GM23338 (cell line): ENCODE results near the gene PTPRB. TPM values are rescaled to one million over a fixed set of nuclear protein-coding genes. Genes with fewer than 3 reads are reported as not detected.

ENCODE experiments used
- ATAC-seq: fragments of 200-7000 bp; cut with Tn5 transposase; 3 replicates; pipeline ENCODE4 v1.9.1; 2020
- DNase-seq: peaks from one replicate; pipeline ENCODE4 v3.0.0-alpha.2; 2015; ENCODE audit warnings: low spot score
- H2AFZ ChIP-seq: fragments of 200-600 bp; sonication (generic); 2 replicates; pipeline ENCODE4 v1.8.0; 2016; ENCODE audit warnings: antibody characterized with exemption, mild to moderate bottlenecking, moderate library complexity
- H3F3A ChIP-seq: fragments of 200-600 bp; sonication (generic); replicated peaks from 2 replicates; pipeline ENCODE4 v1.8.0; 2017; ENCODE audit warnings: antibody characterized with exemption, mixed run types, low read depth
- H3K27ac ChIP-seq: fragments of 200-600 bp; sonication (generic); 2 replicates; pipeline ENCODE4 v1.6.1; 2016; ENCODE audit warnings: low read depth
- H3K27me3 ChIP-seq: fragments of 200-600 bp; sonication (generic); 2 replicates; pipeline ENCODE4 v1.8.0; 2016; ENCODE audit warnings: mild to moderate bottlenecking, mixed run types, moderate library complexity; ENCODE audit not compliant: insufficient read depth
- H3K36me3 ChIP-seq: fragments of 200-600 bp; sonication (generic); 2 replicates; pipeline ENCODE4 v1.8.0; 2016; ENCODE audit warnings: mild to moderate bottlenecking; ENCODE audit not compliant: insufficient read depth
- H3K4me1 ChIP-seq: fragments of 200-600 bp; sonication (generic); 2 replicates; pipeline ENCODE4 v1.8.0; 2016; ENCODE audit warnings: mild to moderate bottlenecking, moderate library complexity; ENCODE audit not compliant: insufficient read depth
- H3K4me2 ChIP-seq: fragments of 200-600 bp; sonication (generic); 2 replicates; pipeline ENCODE4 v1.7.1; 2017; ENCODE audit warnings: mixed run types
- H3K4me3 ChIP-seq: fragments of 200-600 bp; sonication (generic); 2 replicates; pipeline ENCODE4 v1.6.1; 2016; ENCODE audit warnings: mixed run types
- H3K79me2 ChIP-seq: fragments of 200-600 bp; sonication (generic); replicated peaks from 2 replicates; pipeline ENCODE4 v1.8.0; 2017; ENCODE audit warnings: mild to moderate bottlenecking; ENCODE audit not compliant: insufficient read depth
- H3K9me2 ChIP-seq: fragments of 200-600 bp; sonication (generic); 2 replicates; pipeline ENCODE4 v1.8.0; 2017; ENCODE audit not compliant: insufficient read depth
- H4K20me1 ChIP-seq: fragments of 200-600 bp; sonication (generic); replicated peaks from 2 replicates; pipeline ENCODE4 v1.8.0; 2017; ENCODE audit warnings: mild to moderate bottlenecking; ENCODE audit not compliant: insufficient read depth
- H3K27ac Mint-ChIP-seq: 2 replicates; pipeline ENCODE4 v1.8.0; 2020; ENCODE audit warnings: inconsistent platforms, mild to moderate bottlenecking, moderate library complexity, mixed read lengths
- H3K27me3 Mint-ChIP-seq: 3 replicates; pipeline ENCODE4 v1.8.0; 2022; ENCODE audit warnings: low read depth, mild to moderate bottlenecking, moderate library complexity, mixed read lengths, inconsistent platforms; ENCODE audit not compliant: insufficient read depth, poor library complexity
- H3K36me3 Mint-ChIP-seq: 3 replicates; pipeline ENCODE4 v1.8.0; 2021; ENCODE audit warnings: low read depth, mild to moderate bottlenecking, inconsistent platforms, moderate library complexity, mixed read lengths
- H3K4me1 Mint-ChIP-seq: 3 replicates; pipeline ENCODE4 v1.8.0; 2020; ENCODE audit warnings: mild to moderate bottlenecking, inconsistent platforms, mixed read lengths
- H3K4me3 Mint-ChIP-seq: 3 replicates; pipeline ENCODE4 v1.8.0; 2021; ENCODE audit warnings: moderate library complexity, mild to moderate bottlenecking, inconsistent platforms, mixed read lengths
- H3K9me3 Mint-ChIP-seq: 3 replicates; pipeline ENCODE4 v1.8.0; 2020; ENCODE audit warnings: moderate library complexity, mild to moderate bottlenecking, inconsistent platforms, mixed read lengths
- CTCF ChIP-seq, 2 experiments: fragments of 200-600 bp in 1 of 2; sonication (generic) in 1 of 2; conservative IDR thresholded peaks; 2 replicates each; pipeline versions ENCODE4 v1.5.1 to v1.6.1; 2016 to 2017; ENCODE audit warnings: antibody characterized with exemption in 2 of 2, low read depth in 2 of 2, mild to moderate bottlenecking in 2 of 2, moderate library complexity in 1 of 2
- EZH2 ChIP-seq: fragments of 200-600 bp; sonication (generic); IDR thresholded peaks from one replicate; pipeline ENCODE4 v1.8.0; 2017; ENCODE audit warnings: antibody characterized with exemption, mild to moderate bottlenecking, low read depth; ENCODE audit not compliant: unreplicated experiment
- EZH2phosphoT487 ChIP-seq: fragments of 200-600 bp; sonication (generic); IDR thresholded peaks from one replicate; pipeline ENCODE4 v1.8.1; 2018; ENCODE audit warnings: antibody characterized with exemption; ENCODE audit not compliant: unreplicated experiment
- JUNB ChIP-seq: IDR thresholded peaks from one replicate; pipeline ENCODE4 v1.6.1; 2016; ENCODE audit warnings: antibody characterized with exemption; ENCODE audit not compliant: unreplicated experiment
- STAT1 ChIP-seq: IDR thresholded peaks from one replicate; pipeline ENCODE4 v1.6.1; 2016; ENCODE audit warnings: antibody characterized with exemption; ENCODE audit not compliant: unreplicated experiment
- ZNF114 ChIP-seq: fragments of 250-450 bp; sonication (Bioruptor Pico); IDR thresholded peaks from 2 replicates; pipeline ENCODE4 v1.5.0; 2020; ENCODE audit warnings: mild to moderate bottlenecking, moderate library complexity
- ZNF331 ChIP-seq: fragments of 250-450 bp; sonication (Bioruptor Pico); IDR thresholded peaks from 2 replicates; pipeline ENCODE4 v1.5.0; 2020; ENCODE audit warnings: low read depth, mild to moderate bottlenecking, moderate library complexity
- ZNF462 ChIP-seq: fragments of 250-450 bp; sonication (Bioruptor Pico); IDR thresholded peaks from 2 replicates; pipeline ENCODE4 v1.5.0; 2020; ENCODE audit warnings: mild to moderate bottlenecking, moderate library complexity
- polyA plus RNA-seq: library from polyadenylated mRNA; unstranded; fragments of >200 nt; fragmentation: Nextera tagmentation; extraction: Ambion mirVana; gene quantifications from 2 replicates; pipeline ENCODE4 v1.2.1, GENCODE V29; 2016
- total RNA-seq: library from RNA; depleted of rRNA; stranded (reverse); fragments of >200 nt; shearing (Covaris generic); gene quantifications from 2 replicates; pipeline ENCODE4 v1.2.3, GENCODE V29; 2014
- TF ChIP-seq, protein P1 (sequence below): IDR thresholded peaks from 2 replicates; pipeline ENCODE4 v1.6.1; 2016; ENCODE audit warnings: antibody characterized with exemption

Gene PTPRB
- total and polyA plus RNA-seq, 2 experiments from 2014 or later: 0.13 to 1.7 TPM

DNA sequence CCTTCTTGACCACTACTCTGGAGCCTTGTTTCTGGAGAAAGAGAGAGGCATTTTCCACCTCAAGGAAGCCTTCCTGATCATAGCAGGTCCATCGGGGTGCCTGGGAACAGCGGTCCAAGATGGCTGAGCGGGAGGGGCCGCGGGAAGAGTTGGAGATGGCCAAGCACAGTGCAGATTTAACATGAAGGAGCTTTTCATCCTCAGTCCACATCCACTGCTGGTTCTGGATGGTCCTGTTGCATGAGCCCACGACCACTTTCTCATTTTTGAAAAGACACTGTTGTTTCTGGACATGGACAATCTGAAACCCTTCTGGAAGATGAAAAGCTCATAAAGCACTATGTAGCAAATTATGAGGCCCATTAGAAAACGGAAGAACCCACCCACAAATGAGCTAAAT lies 1.5 kb downstream of the PTPRB start (continued):
- TF ChIP-seq ZNF462 (CRISPR knock-in tag) (no peak), EZH2 (no peak), STAT1 (no peak)
- TF ChIP-seq, protein P1, sequence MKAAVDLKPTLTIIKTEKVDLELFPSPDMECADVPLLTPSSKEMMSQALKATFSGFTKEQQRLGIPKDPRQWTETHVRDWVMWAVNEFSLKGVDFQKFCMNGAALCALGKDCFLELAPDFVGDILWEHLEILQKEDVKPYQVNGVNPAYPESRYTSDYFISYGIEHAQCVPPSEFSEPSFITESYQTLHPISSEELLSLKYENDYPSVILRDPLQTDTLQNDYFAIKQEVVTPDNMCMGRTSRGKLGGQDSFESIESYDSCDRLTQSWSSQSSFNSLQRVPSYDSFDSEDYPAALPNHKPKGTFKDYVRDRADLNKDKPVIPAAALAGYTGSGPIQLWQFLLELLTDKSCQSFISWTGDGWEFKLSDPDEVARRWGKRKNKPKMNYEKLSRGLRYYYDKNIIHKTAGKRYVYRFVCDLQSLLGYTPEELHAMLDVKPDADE: no peak

DNA sequence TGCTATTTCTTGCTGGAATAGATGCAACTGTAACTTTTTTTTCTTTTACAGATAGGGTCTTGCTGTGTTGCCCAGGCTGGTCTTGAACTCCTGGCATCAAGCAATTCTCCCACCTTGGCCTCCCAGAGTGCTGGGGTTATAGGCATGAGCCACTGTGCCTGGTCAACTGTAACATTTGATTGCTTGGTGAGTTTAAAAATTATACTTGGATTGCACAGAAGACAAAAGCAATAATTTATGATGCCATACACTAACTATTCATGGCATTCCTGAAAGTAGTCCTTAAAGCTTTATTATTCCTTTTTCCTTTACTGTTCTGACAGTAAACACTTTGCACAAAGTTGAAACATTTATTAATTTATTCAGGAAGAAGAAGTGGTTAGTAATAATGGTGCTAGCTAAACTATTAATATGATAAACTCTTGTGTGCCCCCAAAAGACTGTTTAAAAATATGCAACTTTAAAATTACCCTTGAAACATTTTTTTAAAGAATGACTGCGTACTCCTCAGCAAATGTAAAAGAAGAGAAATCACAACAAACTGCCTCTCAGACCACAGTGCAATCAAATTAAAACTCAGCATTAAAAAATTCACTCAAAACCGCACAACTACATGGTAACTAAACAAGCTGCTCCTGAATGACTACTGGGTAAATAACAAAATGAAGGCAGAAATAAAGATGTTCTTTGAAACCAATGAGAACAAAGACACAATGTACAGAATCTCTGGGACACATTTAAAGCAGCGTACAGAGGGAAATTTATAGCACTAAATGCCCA lies 8.3 kb downstream of the PTPRB start:
- no peak overlapping the region for H3K4me3 Mint-ChIP-seq
- Histone ChIP-seq H3K79me2 (no peaks in the 10 kb centered on the region), H3K4me2 (no peak overlapping the region), H2AFZ (no peak overlapping the region), H3F3A (no peaks in the 10 kb centered on the region), H3K27me3 (no peaks in the 10 kb centered on the region), H3K36me3 (no peaks in the 10 kb centered on the region), H3K9me2 (no peaks in the 10 kb centered on the region; the same call in 1 of the 2 replicates), H4K20me1 (no peaks in the 10 kb centered on the region), H3K27ac (no peak overlapping the region), H3K4me1 (no peaks in the 10 kb centered on the region), H3K4me3 (no peak overlapping the region)
- no peak for DNase-seq
- H3K36me3 Mint-ChIP-seq: no peaks in the 10 kb centered on the region
- peaks cover 3% of the 10 kb centered on the region; the same call in 2 of the 3 replicates for H3K4me1 Mint-ChIP-seq
- H3K9me3 Mint-ChIP-seq: no peaks in the 10 kb centered on the region
- H3K27ac Mint-ChIP-seq: no peak overlapping the region
- peaks cover 1% of the 10 kb centered on the region for H3K27me3 Mint-ChIP-seq
- ATAC-seq: no peak
- TF ChIP-seq EZH2phosphoT487 (no peak), JUNB (no peak), ZNF114 (CRISPR knock-in tag) (no peak), ZNF331 (no peak), STAT1 (no peak), EZH2 (no peak), CTCF (conservative IDR thresholded peaks at IDR 0.05; ENCODE audit: low read depth in 2 of 2) (no peak)
